IgD-negative memory B cell (primary cell): ENCODE data around the gene RASGRP1. TPM values are rescaled to one million over a fixed set of nuclear protein-coding genes. Genes with fewer than 3 reads are reported as not detected.
A peak's percentile ranks its signal among the peaks of the same experiment; 100 is the strongest.

Experiments used
- H3K27ac Mint-ChIP-seq, 3 donors: one replicate each; pipeline ENCODE4 v1.8.0; 2020 to 2022; ENCODE audit warnings: mild to moderate bottlenecking in 3 of 3, mixed read lengths in 3 of 3, moderate library complexity in 1 of 3
- H3K27me3 Mint-ChIP-seq: one replicate; pipeline ENCODE4 v1.8.0; 2021; ENCODE audit warnings: mixed read lengths
- H3K36me3 Mint-ChIP-seq: one replicate; pipeline ENCODE4 v1.8.0; 2020; ENCODE audit warnings: mild to moderate bottlenecking, mixed read lengths
- H3K4me1 Mint-ChIP-seq, 3 donors: one replicate each; pipeline ENCODE4 v1.8.0; 2020 to 2022; ENCODE audit warnings: mixed read lengths in 3 of 3, mild to moderate bottlenecking in 1 of 3
- H3K4me3 Mint-ChIP-seq, 4 donors: one replicate each; pipeline ENCODE4 v1.8.0; 2020 to 2022; ENCODE audit warnings: mild to moderate bottlenecking in 4 of 4, mixed read lengths in 4 of 4, moderate library complexity in 3 of 4
- H3K9me3 Mint-ChIP-seq, 3 donors: one replicate each; pipeline ENCODE4 v1.8.0; 2020 to 2021; ENCODE audit warnings: mixed read lengths in 3 of 3, mild to moderate bottlenecking in 1 of 3
- polyA plus RNA-seq: library from polyadenylated mRNA; unstranded; fragments of 300-500 nt; fragmentation: Illumina TruSeq; gene quantifications from one replicate; pipeline ENCODE4 v1.2.3, GENCODE V29; 2021

Gene RASGRP1
- polyA plus RNA-seq, 1 donor from 2014 or later = 32.6 TPM

- Mint-ChIP-seq H3K27me3 (no peaks in the 10 kb centered on the region), H3K36me3 (peaks cover 2% of the 10 kb centered on the region), H3K4me1 (peaks cover 20 to 28% (median 27%) of the 10 kb centered on the region in 3 donors), H3K27ac (peak overlapping the region in 1 of 3 donors; percentile 32), H3K4me3 (peak overlapping the region in 1 of 4 donors; percentile 65), H3K9me3 (no peaks in the 10 kb centered on the region)
Observed at GRCh38 chr15:38535491-38536200, 29.0 kb downstream of the RASGRP1 start.

GRCh38 chr15:38534691-38535090 is 29.9 kb downstream of the RASGRP1 start:
- Mint-ChIP-seq H3K27ac (no peak overlapping the region), H3K4me1 (peaks cover 15 to 23% (median 20%) of the 10 kb centered on the region in 3 donors), H3K27me3 (no peaks in the 10 kb centered on the region), H3K36me3 (peaks cover 2% of the 10 kb centered on the region), H3K4me3 (no peak overlapping the region), H3K9me3 (no peaks in the 10 kb centered on the region)

GRCh38 chr15:38533926-38534325 is 30.7 kb downstream of the RASGRP1 start:
- H3K4me1 Mint-ChIP-seq = peaks cover 15 to 23% (median 19%) of the 10 kb centered on the region in 3 donors
- peaks cover 3% of the 10 kb centered on the region for H3K36me3 Mint-ChIP-seq
- no peaks in the 10 kb centered on the region for H3K27me3 Mint-ChIP-seq
- H3K9me3 Mint-ChIP-seq = no peaks in the 10 kb centered on the region
- H3K27ac Mint-ChIP-seq = no peak overlapping the region
- no peak overlapping the region for H3K4me3 Mint-ChIP-seq

- peak overlapping the region in 1 of 3 donors; percentile 6 for H3K27ac Mint-ChIP-seq
- H3K4me1 Mint-ChIP-seq = peaks cover 15 to 23% (median 19%) of the 10 kb centered on the region in 3 donors
- no peaks in the 10 kb centered on the region for H3K9me3 Mint-ChIP-seq
- no peak overlapping the region for H3K4me3 Mint-ChIP-seq
- no peaks in the 10 kb centered on the region for H3K27me3 Mint-ChIP-seq
- H3K36me3 Mint-ChIP-seq = peaks cover 3% of the 10 kb centered on the region
Observed at GRCh38 chr15:38533416-38533915, 31.1 kb downstream of the RASGRP1 start.

- Mint-ChIP-seq H3K36me3 (peaks cover 3% of the 10 kb centered on the region), H3K27me3 (no peaks in the 10 kb centered on the region), H3K4me3 (no peak overlapping the region), H3K9me3 (no peaks in the 10 kb centered on the region), H3K27ac (peak overlapping the region in 1 of 3 donors; percentile 68), H3K4me1 (peaks cover 15 to 22% (median 16%) of the 10 kb centered on the region in 3 donors)
Observed at GRCh38 chr15:38532728-38533127, 31.9 kb downstream of the RASGRP1 start.

GRCh38 chr15:38531509-38531908 is 33.1 kb downstream of the RASGRP1 start:
- peaks cover 8 to 21% (median 15%) of the 10 kb centered on the region in 3 donors for H3K4me1 Mint-ChIP-seq
- H3K36me3 Mint-ChIP-seq = peaks cover 3% of the 10 kb centered on the region
- no peaks in the 10 kb centered on the region for H3K27me3 Mint-ChIP-seq
- no peaks in the 10 kb centered on the region for H3K9me3 Mint-ChIP-seq
- H3K4me3 Mint-ChIP-seq = no peak overlapping the region
- no peak overlapping the region for H3K27ac Mint-ChIP-seq

GRCh38 chr15:38530113-38530512 is 34.5 kb downstream of the RASGRP1 start:
- no peak overlapping the region for H3K27ac Mint-ChIP-seq
- H3K36me3 Mint-ChIP-seq = peaks cover 3% of the 10 kb centered on the region
- peak overlapping the region in 1 of 4 donors; percentile 43 for H3K4me3 Mint-ChIP-seq
- H3K27me3 Mint-ChIP-seq = no peaks in the 10 kb centered on the region
- peaks cover 5 to 12% (median 8%) of the 10 kb centered on the region in 3 donors for H3K4me1 Mint-ChIP-seq
- H3K9me3 Mint-ChIP-seq = no peaks in the 10 kb centered on the region

- Mint-ChIP-seq H3K36me3 (peaks cover 9% of the 10 kb centered on the region), H3K9me3 (no peaks in the 10 kb centered on the region), H3K4me1 (peaks cover 0 to 5% (median 4%) of the 10 kb centered on the region in 3 donors), H3K27me3 (no peaks in the 10 kb centered on the region), H3K4me3 (no peak overlapping the region), H3K27ac (peak overlapping the region in 2 of 3 donors; percentile 2 to 69)
Observed at GRCh38 chr15:38528294-38528693, 36.3 kb downstream of the RASGRP1 start.

GRCh38 chr15:38526158-38526557 is 38.5 kb downstream of the RASGRP1 start:
- Mint-ChIP-seq H3K4me1 (peaks cover 0 to 4% (median 4%) of the 10 kb centered on the region in 3 donors), H3K27ac (no peak overlapping the region), H3K9me3 (no peaks in the 10 kb centered on the region), H3K27me3 (no peaks in the 10 kb centered on the region), H3K4me3 (no peak overlapping the region), H3K36me3 (peaks cover 10% of the 10 kb centered on the region)

GRCh38 chr15:38525489-38525888 is 39.1 kb downstream of the RASGRP1 start:
- Mint-ChIP-seq H3K27me3 (no peaks in the 10 kb centered on the region), H3K36me3 (peaks cover 10% of the 10 kb centered on the region), H3K9me3 (no peaks in the 10 kb centered on the region), H3K4me3 (no peak overlapping the region), H3K4me1 (peaks cover 0 to 4% (median 4%) of the 10 kb centered on the region in 3 donors), H3K27ac (no peak overlapping the region)

GRCh38 chr15:38524156-38524555 is 40.5 kb downstream of the RASGRP1 start:
- H3K36me3 Mint-ChIP-seq = peaks cover 9% of the 10 kb centered on the region
- H3K4me3 Mint-ChIP-seq = peak overlapping the region in 1 of 4 donors; percentile 24
- peak overlapping the region in 1 of 3 donors; percentile 37 for H3K27ac Mint-ChIP-seq
- no peaks in the 10 kb centered on the region for H3K9me3 Mint-ChIP-seq
- H3K27me3 Mint-ChIP-seq = no peaks in the 10 kb centered on the region
- H3K4me1 Mint-ChIP-seq = peaks cover 0 to 4% (median 4%) of the 10 kb centered on the region in 3 donors

GRCh38 chr15:38522922-38523321 is 41.7 kb downstream of the RASGRP1 start:
- H3K4me3 Mint-ChIP-seq = no peak overlapping the region
- H3K36me3 Mint-ChIP-seq = peaks cover 9% of the 10 kb centered on the region
- peak overlapping the region in 1 of 3 donors; percentile 35 for H3K27ac Mint-ChIP-seq
- no peaks in the 10 kb centered on the region for H3K9me3 Mint-ChIP-seq
- H3K27me3 Mint-ChIP-seq = no peaks in the 10 kb centered on the region
- H3K4me1 Mint-ChIP-seq = peaks cover 0 to 4% (median 0%) of the 10 kb centered on the region in 3 donors

GRCh38 chr15:38521316-38521715 is 43.3 kb downstream of the RASGRP1 start:
- Mint-ChIP-seq H3K4me1 (peaks cover 0 to 5% (median 0%) of the 10 kb centered on the region in 3 donors), H3K27ac (peak overlapping the region in 1 of 3 donors; percentile 84), H3K36me3 (peaks cover 9% of the 10 kb centered on the region), H3K27me3 (no peaks in the 10 kb centered on the region), H3K9me3 (no peaks in the 10 kb centered on the region), H3K4me3 (no peak overlapping the region)

GRCh38 chr15:38520035-38520434 is 44.6 kb downstream of the RASGRP1 start:
- no peak overlapping the region for H3K27ac Mint-ChIP-seq
- H3K4me3 Mint-ChIP-seq = no peak overlapping the region
- peaks cover 11% of the 10 kb centered on the region for H3K36me3 Mint-ChIP-seq
- H3K4me1 Mint-ChIP-seq = peaks cover 2 to 8% (median 4%) of the 10 kb centered on the region in 3 donors
- no peaks in the 10 kb centered on the region for H3K27me3 Mint-ChIP-seq
- no peaks in the 10 kb centered on the region for H3K9me3 Mint-ChIP-seq

GRCh38 chr15:38518084-38518483 is 46.5 kb downstream of the RASGRP1 start:
- peak overlapping the region in 1 of 4 donors; percentile 9 for H3K4me3 Mint-ChIP-seq

More at GRCh38 chr15:38518084-38518483, 46.5 kb downstream of the RASGRP1 start:
- Mint-ChIP-seq H3K27me3 (no peaks in the 10 kb centered on the region), H3K9me3 (no peaks in the 10 kb centered on the region), H3K27ac (peak overlapping the region in 1 of 3 donors; percentile 11), H3K36me3 (peaks cover 11% of the 10 kb centered on the region), H3K4me1 (peaks cover 8 to 11% (median 10%) of the 10 kb centered on the region in 3 donors)
